DND-41 (cell line): ENCODE measurements around the gene TDP2.
"Not testable (repeated sequence)": the region's sequence is repeated elsewhere in the genome, so short reads cannot be mapped to it uniquely, and the experiment has no call there.

Experiments used
- ATAC-seq: fragments of 200-7000 bp; cut with Tn5 transposase; 3 replicates; pipeline ENCODE4 v1.9.1; 2021; ENCODE audit warnings: low read depth; ENCODE audit not compliant: insufficient read depth
- DNase-seq: peaks from one replicate; pipeline ENCODE4 v3.0.0-alpha.2; 2020
- H2AFZ ChIP-seq: 2 replicates; pipeline ENCODE4 v1.6.0; 2012; ENCODE audit warnings: low read depth, low read length
- H3K27ac ChIP-seq: 2 replicates; pipeline ENCODE4 v1.5.1; 2012; ENCODE audit warnings: low read length, inconsistent platforms
- H3K27me3 ChIP-seq: fragments of 200-600 bp; sonication (generic); 2 replicates; pipeline ENCODE4 v1.6.0; 2012; ENCODE audit warnings: low read length, mild to moderate bottlenecking, inconsistent platforms; ENCODE audit not compliant: insufficient read depth, poor library complexity
- H3K36me3 ChIP-seq: 2 replicates; pipeline ENCODE4 v1.5.1; 2012; ENCODE audit warnings: low read length, inconsistent platforms; ENCODE audit not compliant: insufficient read depth
- H3K4me1 ChIP-seq: 2 replicates; pipeline ENCODE4 v1.5.1; 2012; ENCODE audit warnings: mild to moderate bottlenecking, low read length; ENCODE audit not compliant: insufficient read depth
- H3K4me2 ChIP-seq: 2 replicates; pipeline ENCODE4 v1.6.0; 2012; ENCODE audit warnings: mild to moderate bottlenecking, moderate library complexity, low read length, inconsistent platforms; ENCODE audit not compliant: insufficient read depth
- H3K4me3 ChIP-seq, 2 experiments: fragments of 200-600 bp in 1 of 2; shearing (Covaris generic) in 1 of 2; 2 replicates each; pipeline ENCODE4 v1.5.1; 2012 to 2016; ENCODE audit warnings: inconsistent platforms in 2 of 2, low read length in 2 of 2, mild to moderate bottlenecking in 2 of 2, low read depth in 1 of 2, moderate library complexity in 1 of 2
- H3K79me2 ChIP-seq: 2 replicates; pipeline ENCODE4 v1.6.0; 2012; ENCODE audit warnings: low read length, inconsistent platforms; ENCODE audit not compliant: insufficient read depth
- H3K9ac ChIP-seq: 2 replicates; pipeline ENCODE4 v1.6.0; 2012; ENCODE audit warnings: low read depth, mild to moderate bottlenecking, inconsistent platforms, low read length, moderate library complexity
- H3K9me3 ChIP-seq: 2 replicates; pipeline ENCODE4 v1.5.1; 2012; ENCODE audit warnings: low read length, moderate library complexity, mild to moderate bottlenecking, inconsistent platforms; ENCODE audit not compliant: insufficient read depth, severe bottlenecking
- H4K20me1 ChIP-seq: 2 replicates; pipeline ENCODE4 v1.6.0; 2012; ENCODE audit warnings: low read length; ENCODE audit not compliant: insufficient read depth
- CTCF ChIP-seq: IDR thresholded peaks from 2 replicates; pipeline ENCODE4 v1.5.1; 2012; ENCODE audit warnings: borderline replicate concordance, low read length, moderate library complexity, mild to moderate bottlenecking; ENCODE audit not compliant: poor library complexity, severe bottlenecking; ENCODE audit errors: extremely low read depth
- EZH2 ChIP-seq: IDR thresholded peaks from 3 replicates; pipeline ENCODE4 v1.6.1; 2012; ENCODE audit warnings: borderline replicate concordance, low read depth, mild to moderate bottlenecking, moderate library complexity, low read length, inconsistent platforms; ENCODE audit not compliant: severe bottlenecking

Gene TDP2

GRCh38 chr6:24664046-24664987, 2.4 kb downstream of the TDP2 start:
- H3K4me3 ChIP-seq, result peak overlapping the region in 1 of 2 experiments; percentile 76; a peak in 2 of 4 replicates
- no peak overlapping the region for H3K9ac ChIP-seq
- TF ChIP-seq EZH2 (no peak), CTCF (no peak)
- no peaks in the 10 kb centered on the region for H3K9me3 ChIP-seq
- peak overlapping the region; percentile 19; the same call in 1 of the 2 replicates for H3K27ac ChIP-seq
- DNase-seq, result no peak
- H3K4me1 ChIP-seq, result peaks cover 35% of the 10 kb centered on the region
- H3K79me2 ChIP-seq, result peaks cover 68% of the 10 kb centered on the region
- no peak overlapping the region for H2AFZ ChIP-seq
- no peak for ATAC-seq
- peaks cover 51% of the 10 kb centered on the region for H3K36me3 ChIP-seq
- peak overlapping the region; percentile 66 for H3K4me2 ChIP-seq
- H3K27me3 ChIP-seq, result no peaks in the 10 kb centered on the region
- H4K20me1 ChIP-seq, result no peaks in the 10 kb centered on the region

GRCh38 chr6:24663189-24663588, 3.5 kb downstream of the TDP2 start:
- peaks cover 2% of the 10 kb centered on the region; the same call in 1 of the 2 replicates for H4K20me1 ChIP-seq
- no peak for TF ChIP-seq CTCF
- no peak for TF ChIP-seq EZH2
- H3K4me1 ChIP-seq, result peaks cover 26% of the 10 kb centered on the region
- H3K36me3 ChIP-seq, result peaks cover 58% of the 10 kb centered on the region
- no peak for ATAC-seq
- H3K79me2 ChIP-seq, result peaks cover 76% of the 10 kb centered on the region
- peak overlapping the region; percentile 12; the same call in 1 of the 2 replicates for H3K4me2 ChIP-seq
- no peak overlapping the region for H2AFZ ChIP-seq
- H3K4me3 ChIP-seq, result no peak overlapping the region
- H3K9me3 ChIP-seq, result no peaks in the 10 kb centered on the region
- H3K27ac ChIP-seq, result no peak overlapping the region
- H3K27me3 ChIP-seq, result no peaks in the 10 kb centered on the region
- no peak for DNase-seq
- H3K9ac ChIP-seq, result no peak overlapping the region

- H3K4me2 ChIP-seq, result no peak overlapping the region
- H3K36me3 ChIP-seq, result peaks cover 66% of the 10 kb centered on the region
- TF ChIP-seq EZH2 (no peak), CTCF (no peak)
- H3K79me2 ChIP-seq, result peaks cover 71% of the 10 kb centered on the region
- ATAC-seq, result no peak
- H4K20me1 ChIP-seq, result peaks cover 2% of the 10 kb centered on the region; the same call in 1 of the 2 replicates
- no peak overlapping the region for H3K9ac ChIP-seq
- no peak overlapping the region for H3K4me3 ChIP-seq
- no peaks in the 10 kb centered on the region for H3K9me3 ChIP-seq
- no peak overlapping the region for H3K27ac ChIP-seq
- no peak overlapping the region for H2AFZ ChIP-seq
- H3K4me1 ChIP-seq, result peaks cover 18% of the 10 kb centered on the region
- H3K27me3 ChIP-seq, result no peaks in the 10 kb centered on the region
- no peak for DNase-seq
Observed at GRCh38 chr6:24662236-24662635, 4.5 kb downstream of the TDP2 start.

GRCh38 chr6:24661759-24662158, 4.9 kb downstream of the TDP2 start:
- H3K4me1 ChIP-seq, result peaks cover 18% of the 10 kb centered on the region
- H4K20me1 ChIP-seq, H2AFZ ChIP-seq, ATAC-seq, H3K4me3 ChIP-seq, DNase-seq, H3K4me2 ChIP-seq, H3K9me3 ChIP-seq, H3K9ac ChIP-seq, H3K27me3 ChIP-seq, H3K27ac ChIP-seq: not testable (repeated sequence)
- H3K79me2 ChIP-seq, result peaks cover 72% of the 10 kb centered on the region
- peaks cover 69% of the 10 kb centered on the region for H3K36me3 ChIP-seq
